Omental fat pad (tissue), 4 donors: ENCODE measurements around the gene CCDC178. TPM values are rescaled to one million over a fixed set of nuclear protein-coding genes. Genes with fewer than 3 reads are reported as not detected.
"Not testable (repeated sequence)": the region's sequence is repeated elsewhere in the genome, so short reads cannot be mapped to it uniquely, and the experiment has no call there.

Experiments
- ATAC-seq: fragments of 150-250 bp; one replicate; pipeline ENCODE4 v1.9.1; 2016; ENCODE audit warnings: mild to moderate bottlenecking, moderate library complexity; ENCODE audit not compliant: low FRiP score
- DNase-seq: peaks from one replicate; pipeline ENCODE4 v3.0.0-alpha.2; 2019; ENCODE audit warnings: low spot score
- CTCF ChIP-seq, 3 donors: fragments of 450-650 bp; IDR thresholded peaks; one replicate each; pipeline ENCODE4 v1.5.1; 2016 to 2017; ENCODE audit warnings: antibody characterized with exemption in 3 of 3, mild to moderate bottlenecking in 3 of 3, moderate library complexity in 2 of 3
- total RNA-seq, 4 donors: library from RNA; depleted of rRNA; stranded (reverse); fragments of >200 nt; gene quantifications; one replicate each; pipeline ENCODE4 v1.1.0, GENCODE V29; 2016

Gene CCDC178
- total RNA-seq, 4 donors from 2014 or later: 2.6 to 10.6 (median 3.5) TPM

GRCh38 chr18:33369711-33370449, 70.6 kb downstream of the CCDC178 start:
- no peak for TF ChIP-seq CTCF (IDR thresholded peaks at IDR 0.05)
- no peak for ATAC-seq
- no peak for DNase-seq

- DNase-seq (no peak), ATAC-seq (no peak)
- no peak for TF ChIP-seq CTCF (IDR thresholded peaks at IDR 0.05)
These were observed 83.8 kb downstream of the CCDC178 start for GRCh38 chr18:33356735-33357134.

- no peak for TF ChIP-seq CTCF (IDR thresholded peaks at IDR 0.05)
- no peak for DNase-seq
- no peak for ATAC-seq
These were observed 84.8 kb downstream of the CCDC178 start for GRCh38 chr18:33355756-33356155.

DNA sequence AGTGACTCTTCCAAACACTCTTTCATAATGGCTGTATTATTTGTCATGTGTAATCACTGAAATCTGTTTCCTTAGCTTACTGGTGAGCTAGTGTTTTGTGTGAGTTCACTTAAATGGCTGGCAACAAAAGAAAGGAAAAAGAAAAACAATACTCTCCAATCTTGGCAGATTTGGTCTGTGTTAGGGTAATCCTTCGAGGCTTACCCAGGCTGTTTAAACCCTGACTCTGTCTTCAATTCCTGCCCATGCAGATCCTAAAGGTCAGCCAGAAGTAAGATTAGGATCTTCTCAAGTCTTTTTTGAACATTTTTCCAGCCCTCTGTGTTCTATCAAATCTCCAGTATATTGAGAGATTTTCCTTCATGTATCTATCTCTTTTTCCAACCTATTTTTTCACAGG, 85.3 kb downstream of the CCDC178 start:
- DNase-seq: no peak
- TF ChIP-seq CTCF (IDR thresholded peaks at IDR 0.05): no peak
- no peak for ATAC-seq

DNA sequence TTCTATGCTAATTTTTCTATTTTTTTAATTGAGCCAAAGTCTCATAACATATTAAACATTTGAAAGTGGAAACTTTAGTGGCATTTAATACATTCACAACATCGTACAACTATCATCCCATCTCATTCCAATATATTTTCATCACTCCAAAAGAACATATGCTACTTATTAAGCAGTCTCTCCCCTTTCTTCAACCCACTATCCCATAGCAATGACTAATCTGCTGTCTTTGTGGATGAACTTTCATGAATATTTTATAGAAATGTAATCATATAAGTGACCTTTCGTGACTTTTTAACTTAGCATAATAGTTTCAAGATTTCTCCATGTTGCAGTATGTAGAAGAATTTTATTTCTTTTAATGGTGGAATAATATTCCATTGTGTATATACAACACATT, 90.3 kb downstream of the CCDC178 start:
- no peak for TF ChIP-seq CTCF (IDR thresholded peaks at IDR 0.05)
- DNase-seq: no peak
- ATAC-seq: no peak

DNA sequence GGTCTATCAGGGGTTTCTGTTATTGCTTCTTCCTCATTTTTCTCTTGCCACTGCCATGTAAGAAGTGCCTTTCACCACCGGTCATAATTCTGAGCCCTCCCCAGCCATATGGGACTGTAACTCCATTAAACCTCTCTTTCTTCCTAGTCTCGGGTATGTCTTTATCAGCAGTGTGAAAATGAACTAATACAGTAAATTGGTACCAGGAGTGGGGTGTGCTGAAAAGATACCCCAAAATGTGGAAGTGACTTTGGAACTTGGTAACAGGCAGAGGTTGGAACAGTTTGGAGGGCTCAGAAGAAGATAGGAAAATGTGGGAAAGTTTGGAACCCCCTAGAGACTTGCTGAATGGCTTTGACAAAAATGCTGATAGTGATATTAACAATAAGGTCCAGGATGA, 100.8 kb downstream of the CCDC178 start:
- ATAC-seq, DNase-seq: not testable (repeated sequence)

GRCh38 chr18:33334781-33335180, 105.7 kb downstream of the CCDC178 start:
- DNase-seq (no peak), ATAC-seq (no peak)
- no peak for TF ChIP-seq CTCF (IDR thresholded peaks at IDR 0.05)
